ENCODE results near the gene FNTB.

DNA sequence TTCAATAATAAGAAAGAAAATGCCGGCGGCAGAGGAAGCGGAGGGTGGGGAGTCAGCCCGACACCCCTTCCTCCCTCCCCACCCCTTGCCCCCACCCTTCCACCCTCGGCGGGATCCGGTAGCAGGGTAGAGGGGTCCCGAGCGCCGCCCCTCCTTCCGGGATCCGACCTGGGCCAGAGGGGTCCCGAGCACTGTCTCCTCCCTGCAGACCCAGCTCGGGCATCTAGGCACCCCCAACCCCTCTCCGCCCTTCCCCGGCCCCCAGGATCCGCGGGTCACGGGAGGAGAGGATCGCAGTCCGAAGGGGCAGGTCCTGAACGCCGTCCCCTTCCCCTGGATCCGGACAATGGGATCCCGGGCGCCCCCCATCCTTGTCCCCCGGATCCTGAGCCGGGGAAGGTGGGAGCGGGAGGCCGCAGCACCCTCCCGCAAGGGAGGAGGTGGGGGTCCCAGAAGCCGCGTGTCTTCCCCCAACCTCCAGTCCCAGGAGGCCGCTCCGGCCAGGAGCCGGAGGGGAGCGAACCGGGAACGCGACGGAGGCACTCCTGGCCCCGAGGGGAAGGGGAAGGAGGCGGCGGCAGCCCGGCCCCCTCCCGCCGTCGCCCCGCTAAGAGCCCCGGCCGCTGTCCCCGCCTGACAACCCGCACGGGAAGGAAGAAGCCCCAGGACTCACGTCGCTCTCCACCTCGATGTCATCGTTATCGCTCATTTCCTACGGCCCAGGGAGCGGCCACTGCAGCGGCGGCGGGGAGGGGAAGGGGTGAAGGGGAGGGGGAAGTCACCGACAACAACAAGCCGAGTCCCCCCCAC lies 115.1 kb downstream of the FNTB start:
- TF ChIP-seq, protein P1, sequence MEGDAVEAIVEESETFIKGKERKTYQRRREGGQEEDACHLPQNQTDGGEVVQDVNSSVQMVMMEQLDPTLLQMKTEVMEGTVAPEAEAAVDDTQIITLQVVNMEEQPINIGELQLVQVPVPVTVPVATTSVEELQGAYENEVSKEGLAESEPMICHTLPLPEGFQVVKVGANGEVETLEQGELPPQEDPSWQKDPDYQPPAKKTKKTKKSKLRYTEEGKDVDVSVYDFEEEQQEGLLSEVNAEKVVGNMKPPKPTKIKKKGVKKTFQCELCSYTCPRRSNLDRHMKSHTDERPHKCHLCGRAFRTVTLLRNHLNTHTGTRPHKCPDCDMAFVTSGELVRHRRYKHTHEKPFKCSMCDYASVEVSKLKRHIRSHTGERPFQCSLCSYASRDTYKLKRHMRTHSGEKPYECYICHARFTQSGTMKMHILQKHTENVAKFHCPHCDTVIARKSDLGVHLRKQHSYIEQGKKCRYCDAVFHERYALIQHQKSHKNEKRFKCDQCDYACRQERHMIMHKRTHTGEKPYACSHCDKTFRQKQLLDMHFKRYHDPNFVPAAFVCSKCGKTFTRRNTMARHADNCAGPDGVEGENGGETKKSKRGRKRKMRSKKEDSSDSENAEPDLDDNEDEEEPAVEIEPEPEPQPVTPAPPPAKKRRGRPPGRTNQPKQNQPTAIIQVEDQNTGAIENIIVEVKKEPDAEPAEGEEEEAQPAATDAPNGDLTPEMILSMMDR (IDR thresholded peaks at IDR 0.05): no peak
- TF ChIP-seq POLR2A (IDR thresholded peaks at IDR 0.05): no peak
